WTC11 (cell line): ENCODE results near the gene CCL2. TPM values are rescaled to one million over a fixed set of nuclear protein-coding genes. Genes with fewer than 3 reads are reported as not detected.

Source experiments
- ATAC-seq: fragments of 200-7000 bp; cut with Tn5 transposase; 2 replicates; pipeline ENCODE4 v1.10.0; 2021; ENCODE audit warnings: mild to moderate bottlenecking, moderate library complexity
- Bru-seq: library from RNA; stranded (reverse); fragments of 400-500 nt; gene quantifications from one replicate; lab custom pipeline; 2021; lab: Mats Ljungman, UMichigan
- CTCF ChIA-PET: fragments of 300-600 bp; sonication (Branson Sonifier 250); formaldehyde crosslinking; loops from one replicate; lab custom pipeline; 2021; ENCODE audit warnings: antibody characterized with exemption; lab: Charles Lee
- POLR2A ChIA-PET: fragments of 350-600 bp; sonication (Branson Sonifier 250); formaldehyde crosslinking; loops from one replicate; lab custom pipeline; 2021; ENCODE audit warnings: antibody characterized with exemption; lab: Charles Lee
- DNase-seq: peaks from one replicate; pipeline ENCODE4 v3.0.0; 2021; ENCODE audit warnings: low spot score
- H3K27ac Mint-ChIP-seq: 2 replicates; pipeline ENCODE4 v1.8.0; 2021; ENCODE audit warnings: mixed read lengths
- H3K27me3 Mint-ChIP-seq: 2 replicates; pipeline ENCODE4 v1.8.0; 2021; ENCODE audit warnings: low read depth, mild to moderate bottlenecking, moderate library complexity, mixed read lengths
- H3K36me3 Mint-ChIP-seq: 2 replicates; pipeline ENCODE4 v1.8.0; 2021; ENCODE audit warnings: mixed read lengths
- H3K4me1 Mint-ChIP-seq: 2 replicates; pipeline ENCODE4 v1.8.0; 2022; ENCODE audit warnings: mixed read lengths
- H3K4me3 Mint-ChIP-seq: 2 replicates; pipeline ENCODE4 v1.8.0; 2021; ENCODE audit warnings: mild to moderate bottlenecking, moderate library complexity, mixed read lengths
- H3K9me3 Mint-ChIP-seq: 2 replicates; pipeline ENCODE4 v1.8.0; 2021; ENCODE audit warnings: mixed read lengths
- ATF2 ChIP-seq: sonication (generic); formaldehyde crosslinking; IDR thresholded peaks from 2 replicates; pipeline ENCODE4 v1.8.1; 2022; ENCODE audit warnings: low read depth, missing genetic modification reagents, borderline replicate concordance
- CBFB ChIP-seq: sonication (generic); formaldehyde crosslinking; IDR thresholded peaks from 2 replicates; pipeline ENCODE4 v1.8.1; 2022; ENCODE audit warnings: mild to moderate bottlenecking, low read depth, missing genetic modification reagents
- CDX4 ChIP-seq: fragments of 250-450 bp; sonication (Bioruptor Pico); IDR thresholded peaks from 2 replicates; pipeline ENCODE4 v1.9.0; 2021; ENCODE audit warnings: moderate library complexity, mild to moderate bottlenecking, inconsistent platforms, borderline replicate concordance
- E2F4 ChIP-seq: sonication (generic); formaldehyde crosslinking; IDR thresholded peaks from 2 replicates; pipeline ENCODE4 v1.8.1; 2022; ENCODE audit warnings: low read depth, mild to moderate bottlenecking, moderate library complexity, missing genetic modification reagents, borderline replicate concordance
- E2F5 ChIP-seq: sonication (generic); formaldehyde crosslinking; IDR thresholded peaks from 2 replicates; pipeline ENCODE4 v1.8.1; 2022; ENCODE audit warnings: mild to moderate bottlenecking, moderate library complexity, missing genetic modification reagents
- ETV6 ChIP-seq: sonication (generic); formaldehyde crosslinking; IDR thresholded peaks from 2 replicates; pipeline ENCODE4 v1.8.1; 2022; ENCODE audit warnings: mild to moderate bottlenecking, missing genetic modification reagents
- FOXK1 ChIP-seq: sonication (generic); formaldehyde crosslinking; IDR thresholded peaks from 2 replicates; pipeline ENCODE4 v1.8.0; 2022; ENCODE audit warnings: mild to moderate bottlenecking, moderate library complexity, missing genetic modification reagents
- GRHL2 ChIP-seq: fragments of 250-450 bp; sonication (Bioruptor Pico); IDR thresholded peaks from 2 replicates; pipeline ENCODE4 v1.8.0; 2022; ENCODE audit warnings: mild to moderate bottlenecking, moderate library complexity; ENCODE audit not compliant: insufficient replicate concordance, severe bottlenecking
- JUN ChIP-seq: sonication (generic); formaldehyde crosslinking; IDR thresholded peaks from 2 replicates; pipeline ENCODE4 v1.8.0; 2023; ENCODE audit warnings: mild to moderate bottlenecking, missing genetic modification reagents
- MXD4 ChIP-seq: fragments of 250-450 bp; sonication (Bioruptor Pico); IDR thresholded peaks from 2 replicates; pipeline ENCODE4 v1.8.0; 2021; ENCODE audit warnings: mild to moderate bottlenecking, moderate library complexity, borderline replicate concordance
- NR3C1 ChIP-seq: sonication (generic); formaldehyde crosslinking; conservative IDR thresholded peaks from 2 replicates; pipeline ENCODE4 v1.8.1; 2023; ENCODE audit warnings: low read depth, mild to moderate bottlenecking, missing genetic modification reagents
- PRRX2 ChIP-seq: fragments of 250-450 bp; sonication (Bioruptor Pico); IDR thresholded peaks from 2 replicates; pipeline ENCODE4 v1.8.0; 2021; ENCODE audit warnings: mild to moderate bottlenecking
- SMAD3 ChIP-seq: sonication (generic); formaldehyde crosslinking; IDR thresholded peaks from 2 replicates; pipeline ENCODE4 v1.8.0; 2022; ENCODE audit warnings: missing genetic modification reagents, mild to moderate bottlenecking, borderline replicate concordance
- TEAD1 ChIP-seq: sonication (generic); formaldehyde crosslinking; IDR thresholded peaks from 2 replicates; pipeline ENCODE4 v1.8.0; 2022; ENCODE audit warnings: mild to moderate bottlenecking, missing genetic modification reagents
- TEAD4 ChIP-seq: sonication (generic); formaldehyde crosslinking; IDR thresholded peaks from 2 replicates; pipeline ENCODE4 v1.8.0; 2022; ENCODE audit warnings: mild to moderate bottlenecking, missing genetic modification reagents
- ZBTB43 ChIP-seq: sonication (generic); formaldehyde crosslinking; IDR thresholded peaks from 2 replicates; pipeline ENCODE4 v1.8.1; 2023; ENCODE audit warnings: mild to moderate bottlenecking, missing genetic modification reagents
- ZMAT4 ChIP-seq: fragments of 250-450 bp; sonication (Bioruptor Pico); IDR thresholded peaks from 2 replicates; pipeline ENCODE4 v1.9.0; 2021; ENCODE audit warnings: mild to moderate bottlenecking
- long read RNA-seq, 3 experiments: library from RNA in 1 of 3; library from capped mRNA in 1 of 3; library from polyadenylated mRNA in 1 of 3; unstranded in 2 of 3; stranded (forward) in 1 of 3; transcript quantifications; one replicate each; pipeline ENCODE4 v2.0.0, GENCODE V29; 2021
- total RNA-seq: library from RNA; stranded (reverse); gene quantifications from 3 replicates; pipeline ENCODE4 v1.2.3, GENCODE V29; 2021

The CCL2 gene
- total RNA-seq, result 2.5 to 5.3 TPM (median 2.7 TPM) in 3 replicates
- percentile 72 among the genes with signal in this experiment for Bru-seq, nascent RNA
- long read RNA-seq, experiment 1, partial matches to known transcripts, result 0 of 4 reads
- long read RNA-seq, experiment 1, other reads (novel, unspliced or antisense), result 1 of 4 reads
- long read RNA-seq, experiment 2, partial matches to known transcripts, result 0 of 3 reads
- long read RNA-seq, experiment 2, other reads (novel, unspliced or antisense), result 0 of 3 reads
- long read RNA-seq, experiment 3, partial matches to known transcripts, result 0 of 4 reads
- long read RNA-seq, experiment 3, other reads (novel, unspliced or antisense), result 1 of 4 reads

- Mint-ChIP-seq H3K27me3 (peaks cover 27% of the 10 kb centered on the region), H3K36me3 (no peaks in the 10 kb centered on the region), H3K27ac (peak within 1 kb of the TSS; percentile 98)
- POLR2A ChIA-PET, result interaction anchor here (1.5 kb wide), 1 partner anchor 91 kb away, joined by 6 read pairs; no protein-coding TSS in a partner anchor
- no peak for TF ChIP-seq CBFB (CRISPR knock-in tag)
- no peak for TF ChIP-seq CDX4 (CRISPR knock-in tag)
- peak; percentile 96 for TF ChIP-seq ETV6 (CRISPR knock-in tag)
- 0 out of 2 replicates have a peak, but pooled peaks have one; percentile 46 for TF ChIP-seq TEAD4 (CRISPR knock-in tag)
- no peak for TF ChIP-seq MXD4 (CRISPR knock-in tag)
- TF ChIP-seq TEAD1 (CRISPR knock-in tag), result no peak; the same call in 1 of the 2 replicates
- TF ChIP-seq SMAD3, result no peak
- TF ChIP-seq FOXK1 (CRISPR knock-in tag), result 0 out of 2 replicates have a peak, but pooled peaks have one; percentile 14
- TF ChIP-seq, all 79 proteins: peak for 3
- Mint-ChIP-seq H3K4me1 (peaks cover 62% of the 10 kb centered on the region), H3K4me3 (peak within 1 kb of the TSS; percentile 72), H3K9me3 (no peaks in the 10 kb centered on the region)
- DNase-seq, result peak; percentile 63
- CTCF ChIA-PET, result interaction anchor here (1.2 to 3.1 kb wide), 2 partner anchors 106 to 108 kb away, joined by 3 to 28 read pairs; no protein-coding TSS in a partner anchor
- ATAC-seq, result peak; percentile 94
Measured at GRCh38 chr17:34254651-34255380, at the start of gene CCL2. Gene CCL2 (plus strand): TSS chr17:34255285. CDS start chr17:34255350, 65 bp downstream.

GRCh38 chr17:34205401-34205800, 49.7 kb upstream of the CCL2 start:
- Mint-ChIP-seq H3K36me3 (peaks cover 4% of the 10 kb centered on the region; the same call in 1 of the 2 replicates), H3K4me1 (peaks cover 6% of the 10 kb centered on the region), H3K27ac (no peak overlapping the region), H3K9me3 (peaks cover 16% of the 10 kb centered on the region), H3K4me3 (no peak overlapping the region), H3K27me3 (peaks cover 15% of the 10 kb centered on the region)
- no peak for TF ChIP-seq ATF2
- TF ChIP-seq CBFB (CRISPR knock-in tag), result no peak
- TF ChIP-seq E2F5 (CRISPR knock-in tag), result no peak
- TF ChIP-seq PRRX2 (CRISPR knock-in tag), result no peak
- TF ChIP-seq ZBTB43 (CRISPR knock-in tag), result no peak
- TF ChIP-seq ZMAT4 (CRISPR knock-in tag), result no peak
- TF ChIP-seq NR3C1 (CRISPR knock-in tag), result no peak
- TF ChIP-seq GRHL2 (CRISPR knock-in tag), result no peak
- TF ChIP-seq E2F4 (CRISPR knock-in tag), result no peak
- no peak for TF ChIP-seq JUN
- no peak for TF ChIP-seq TEAD4 (CRISPR knock-in tag)
- TF ChIP-seq CDX4 (CRISPR knock-in tag), result no peak
- CTCF ChIA-PET, result interaction anchor here (0.7 to 8.6 kb wide), 2 partner anchors 155 to 1556 kb away, joined by 3 to 346 read pairs; partner anchors contain the start of gene CCL1
- DNase-seq (no peak), ATAC-seq (no peak)
- POLR2A ChIA-PET, result interaction anchor here (0.7 kb wide), 1 partner anchor 127 kb away, joined by 4 read pairs; no protein-coding TSS in a partner anchor
